SK-N-SH (cell line): ENCODE results near the gene TXNDC17. TPM values are rescaled to one million over a fixed set of nuclear protein-coding genes. Genes with fewer than 3 reads are reported as not detected.

Experiments used
- CTCF ChIA-PET: fragments of 300-600, 350-600 bp; formaldehyde crosslinking; extraction: SDS; loops from one replicate; lab custom pipeline; 2021; lab: Yijun Ruan, JAX
- POLR2A ChIA-PET: fragments of 350-600 bp; sonication (Branson Sonifier 250); formaldehyde crosslinking; extraction: SDS; loops from one replicate; lab custom pipeline; 2020; ENCODE audit warnings: antibody characterized with exemption, inconsistent platforms; lab: Yijun Ruan, JAX
- DNase-seq: peaks from one replicate; pipeline ENCODE4 v3.0.0; 2012
- H2AFZ ChIP-seq: fragments of 200-600 bp; sonication (generic); 2 replicates; pipeline ENCODE4 v1.8.1; 2016; ENCODE audit warnings: antibody characterized with exemption, mild to moderate bottlenecking, low read depth
- H3F3A ChIP-seq: fragments of 200-600 bp; sonication (generic); replicated peaks from 2 replicates; pipeline ENCODE3; 2016; ENCODE audit warnings: antibody characterized with exemption, mild to moderate bottlenecking; ENCODE audit not compliant: insufficient read depth
- H3K27ac ChIP-seq, 2 experiments: fragments of 200-500 bp in 1 of 2; fragments of 200-600 bp in 1 of 2; sonication (Bioruptor generic) in 1 of 2; sonication (generic), shearing (Covaris generic) in 1 of 2; 2 replicates each; pipeline versions ENCODE4 v1.5.1 to v1.6.1; 2014 to 2016; ENCODE audit warnings: low read depth in 2 of 2, inconsistent platforms in 1 of 2, low read length in 1 of 2, mild to moderate bottlenecking in 1 of 2, mixed read lengths in 1 of 2
- H3K27me3 ChIP-seq: fragments of 200-600 bp; sonication (generic), shearing (Covaris generic); 2 replicates; pipeline ENCODE4 v1.6.1; 2016; ENCODE audit warnings: mixed run types; ENCODE audit not compliant: insufficient read depth
- H3K36me3 ChIP-seq, 2 experiments: fragments of 200-500 bp in 1 of 2; fragments of 200-600 bp in 1 of 2; sonication (Bioruptor generic) in 1 of 2; sonication (generic) in 1 of 2; replicated peaks in 1 of 2; 2 replicates each; pipeline versions ENCODE3 to v1.5.1; 2014 to 2016; ENCODE audit warnings: low read length in 1 of 2, mild to moderate bottlenecking in 1 of 2; ENCODE audit not compliant: insufficient read depth in 2 of 2, control insufficient read depth in 1 of 2
- H3K4me1 ChIP-seq, 2 experiments: fragments of 200-500 bp in 1 of 2; fragments of 200-600 bp in 1 of 2; sonication (Bioruptor generic) in 1 of 2; sonication (generic), shearing (Covaris generic) in 1 of 2; 2 replicates each; pipeline versions ENCODE4 v1.5.1 to v1.6.1; 2014 to 2016; ENCODE audit warnings: low read depth in 1 of 2, low read length in 1 of 2, mixed run types in 1 of 2; ENCODE audit not compliant: insufficient read depth in 2 of 2, control insufficient read depth in 1 of 2
- H3K4me2 ChIP-seq: fragments of 200-600 bp; sonication (generic), shearing (Covaris generic); 2 replicates; pipeline ENCODE4 v1.6.1; 2017; ENCODE audit warnings: mixed run types
- H3K4me3 ChIP-seq, 2 experiments: fragments of 200-500 bp in 1 of 2; fragments of 200-600 bp in 1 of 2; sonication (Bioruptor generic) in 1 of 2; sonication (generic), shearing (Covaris generic) in 1 of 2; 2 replicates each; pipeline versions ENCODE4 v1.5.1 to v1.8.1; 2014 to 2016; ENCODE audit warnings: low read depth in 2 of 2, inconsistent platforms in 1 of 2, low read length in 1 of 2, mild to moderate bottlenecking in 1 of 2, mixed read lengths in 1 of 2, moderate library complexity in 1 of 2
- H3K79me2 ChIP-seq: fragments of 200-600 bp; sonication (generic); 2 replicates; pipeline ENCODE4 v1.8.1; 2017; ENCODE audit warnings: mild to moderate bottlenecking; ENCODE audit not compliant: insufficient read depth
- H3K9ac ChIP-seq: fragments of 200-600 bp; sonication (generic); 2 replicates; pipeline ENCODE4 v1.6.1; 2017; ENCODE audit warnings: mixed run types
- H3K9me2 ChIP-seq: fragments of 200-600 bp; sonication (generic); 2 replicates; pipeline ENCODE4 v1.6.1; 2017; ENCODE audit warnings: mixed run types
- H3K9me3 ChIP-seq: fragments of 200-600 bp; sonication (generic); 2 replicates; pipeline ENCODE4 v1.6.1; 2017; ENCODE audit warnings: mixed run types, mild to moderate bottlenecking, moderate library complexity
- H4K20me1 ChIP-seq: fragments of 200-600 bp; sonication (generic); 2 replicates; pipeline ENCODE4 v1.6.1; 2017; ENCODE audit warnings: mild to moderate bottlenecking, mixed run types; ENCODE audit not compliant: insufficient read depth
- CHD2 ChIP-seq: fragments of 150-350 bp; IDR thresholded peaks from 2 replicates; pipeline ENCODE4 v1.6.1; 2018; ENCODE audit warnings: low read length; ENCODE audit not compliant: partially characterized antibody
- CTCF ChIP-seq: fragments of 200-600 bp; sonication (generic); IDR thresholded peaks from 2 replicates; pipeline ENCODE4 v1.6.1; 2017; ENCODE audit warnings: antibody characterized with exemption, mild to moderate bottlenecking, moderate library complexity
- FOSL2 ChIP-seq: IDR thresholded peaks from 2 replicates; pipeline ENCODE4 v1.4.0; 2012; ENCODE audit warnings: low read depth, mild to moderate bottlenecking, moderate library complexity, borderline replicate concordance
- FOXJ3 ChIP-seq: sonication (generic); formaldehyde crosslinking; IDR thresholded peaks from 2 replicates; pipeline ENCODE4 v1.5.1; 2020; ENCODE audit warnings: mild to moderate bottlenecking, missing genetic modification reagents
- FOXM1 ChIP-seq: IDR thresholded peaks from 2 replicates; pipeline ENCODE4 v1.4.0; 2012; ENCODE audit warnings: low read depth, mild to moderate bottlenecking
- GABPA ChIP-seq: IDR thresholded peaks from 2 replicates; pipeline ENCODE4 v1.4.0; 2012; ENCODE audit warnings: low read depth, mild to moderate bottlenecking
- GATA2 ChIP-seq: sonication (generic); formaldehyde crosslinking; IDR thresholded peaks from 2 replicates; pipeline ENCODE4 v1.5.0; 2020; ENCODE audit warnings: mild to moderate bottlenecking, missing genetic modification reagents
- JUND ChIP-seq: IDR thresholded peaks from 2 replicates; pipeline ENCODE4 v1.4.0; 2012
- MAX ChIP-seq: IDR thresholded peaks from 2 replicates; pipeline ENCODE4 v1.4.0; 2012; ENCODE audit warnings: low read depth
- MEF2A ChIP-seq: IDR thresholded peaks from 2 replicates; pipeline ENCODE4 v1.4.0; 2012; ENCODE audit warnings: low read depth, borderline replicate concordance
- MXI1 ChIP-seq: IDR thresholded peaks from 2 replicates; pipeline ENCODE4 v1.6.1; 2012; ENCODE audit warnings: mild to moderate bottlenecking, low read depth, low read length, improper control_type of control experiment
- NFIC ChIP-seq: IDR thresholded peaks from 2 replicates; pipeline ENCODE4 v1.4.0; 2012; ENCODE audit warnings: borderline replicate concordance
- NRF1 ChIP-seq: IDR thresholded peaks from 2 replicates; pipeline ENCODE4 v1.6.1; 2012; ENCODE audit warnings: low read depth, mild to moderate bottlenecking, low read length
- RAD21 ChIP-seq: IDR thresholded peaks from 2 replicates; pipeline ENCODE4 v1.6.1; 2012; ENCODE audit warnings: mild to moderate bottlenecking, low read length
- RFX5 ChIP-seq: IDR thresholded peaks from 2 replicates; pipeline ENCODE4 v1.6.1; 2012; ENCODE audit warnings: mild to moderate bottlenecking, improper control_type of control experiment, low read length
- RXRA ChIP-seq: IDR thresholded peaks from 2 replicates; pipeline ENCODE4 v1.4.0; 2012; ENCODE audit warnings: low read depth, mild to moderate bottlenecking, borderline replicate concordance
- SMC3 ChIP-seq: IDR thresholded peaks from 2 replicates; pipeline ENCODE4 v1.6.1; 2012; ENCODE audit warnings: low read depth, low read length, improper control_type of control experiment
- TAF1 ChIP-seq: IDR thresholded peaks from 2 replicates; pipeline ENCODE4 v1.6.1; 2012; ENCODE audit warnings: low read depth, mild to moderate bottlenecking, low read length, moderate library complexity, borderline replicate concordance
- USF1 ChIP-seq: IDR thresholded peaks from 2 replicates; pipeline ENCODE4 v1.4.0; 2012; ENCODE audit warnings: low read depth, borderline replicate concordance
- YY1 ChIP-seq: IDR thresholded peaks from 2 replicates; pipeline ENCODE4 v1.4.0; 2012; ENCODE audit warnings: low read depth, mild to moderate bottlenecking
- ZBTB33 ChIP-seq: IDR thresholded peaks from 2 replicates; pipeline ENCODE4 v1.4.0; 2012; ENCODE audit warnings: low read depth, borderline replicate concordance
- WGBS: methylation state at CpG from one replicate; pipeline ENCODE4 v1.1.6; 2017; ENCODE audit warnings: low lambda C conversion rate; 5-methylcytosine and 5-hydroxymethylcytosine counted together
- polyA plus RNA-seq, 3 experiments: library from polyadenylated mRNA; depleted of rRNA; stranded (reverse); fragments of >200 nt; gene quantifications; 2 replicates each; pipeline ENCODE4 v1.2.3, GENCODE V29; 2012

Gene TXNDC17
- polyA plus RNA-seq, 1 of the 3 experiments (the other 2 are of a cell fraction), result 644 TPM

- 14% methylated on average over 6 of the region's 6 CpGs for WGBS
- peaks cover 47% of the 10 kb centered on the region; the same call in 1 of the 2 replicates for H3K27me3 ChIP-seq
- TF ChIP-seq RXRA (no peak), SMC3 (no peak), USF1 (no peak), FOXJ3 (CRISPR knock-in tag) (no peak), GATA2 (no peak), NFIC (no peak), ZBTB33 (no peak), TAF1 (no peak), CHD2 (no peak), RFX5 (no peak)
- no peak overlapping the region for H3K27ac ChIP-seq
- H3K4me1 ChIP-seq, result no peaks in the 10 kb centered on the region
- H3K9me2 ChIP-seq, result no peaks in the 10 kb centered on the region
- no peaks in the 10 kb centered on the region for H4K20me1 ChIP-seq
- no peaks in the 10 kb centered on the region for H3K36me3 ChIP-seq
- H3F3A ChIP-seq, result no peaks in the 10 kb centered on the region
- no peaks in the 10 kb centered on the region for H3K79me2 ChIP-seq
- H3K9ac ChIP-seq, result no peak overlapping the region
- H3K4me3 ChIP-seq, result no peak overlapping the region
- no peak overlapping the region for H3K4me2 ChIP-seq
- POLR2A ChIA-PET, result no interaction called here
- CTCF ChIA-PET, result interaction anchor here (0.8 to 3.3 kb wide), 4 partner anchors 10 to 1428 kb away, joined by 3 to 12 read pairs (median 3); no protein-coding TSS in a partner anchor
- H2AFZ ChIP-seq, result no peak overlapping the region
- H3K9me3 ChIP-seq, result no peaks in the 10 kb centered on the region
- no peak for DNase-seq
These were observed 26.7 kb downstream of the TXNDC17 start for GRCh38 chr17:6667516-6667915.

- ChIA-PET CTCF (interaction anchor here (0.8 to 3.3 kb wide), 3 partner anchors 9 to 1429 kb away, joined by 3 to 12 read pairs (median 3); no protein-coding TSS in a partner anchor), POLR2A (no interaction called here)
- H3F3A ChIP-seq, result no peaks in the 10 kb centered on the region
- TF ChIP-seq MAX (no peak), CTCF (no peak), CHD2 (no peak), GATA2 (no peak), MEF2A (no peak), MXI1 (no peak), ZBTB33 (no peak), FOXM1 (no peak), NRF1 (no peak), FOSL2 (no peak), YY1 (no peak), JUND (no peak), SMC3 (no peak), GABPA (no peak), RAD21 (no peak), USF1 (no peak)
These were observed 27.4 kb downstream of the TXNDC17 start for GRCh38 chr17:6668219-6668618.

More at GRCh38 chr17:6668219-6668618, 27.4 kb downstream of the TXNDC17 start:
- no peaks in the 10 kb centered on the region for H3K9me2 ChIP-seq
- no peak for DNase-seq
- no peaks in the 10 kb centered on the region for H3K4me1 ChIP-seq
- 68% methylated on average over 17 of the region's 17 CpGs for WGBS
- no peak overlapping the region for H3K4me2 ChIP-seq
- H3K27me3 ChIP-seq, result peaks cover 54% of the 10 kb centered on the region
- H3K9me3 ChIP-seq, result no peaks in the 10 kb centered on the region
- no peak overlapping the region for H3K27ac ChIP-seq
- H3K36me3 ChIP-seq, result no peaks in the 10 kb centered on the region
- H3K9ac ChIP-seq, result no peak overlapping the region
- H2AFZ ChIP-seq, result no peak overlapping the region
- H4K20me1 ChIP-seq, result no peaks in the 10 kb centered on the region
- no peak overlapping the region for H3K4me3 ChIP-seq
- H3K79me2 ChIP-seq, result no peaks in the 10 kb centered on the region
